Pancreas (tissue), 10 donors: ENCODE results near the gene EMC10. TPM values are rescaled to one million over a fixed set of nuclear protein-coding genes. Genes with fewer than 3 reads are reported as not detected.
"Not testable (repeated sequence)": the region's sequence is repeated elsewhere in the genome, so short reads cannot be mapped to it uniquely, and the experiment has no call there.

ENCODE experiments used
- ATAC-seq, 4 donors: fragments of 200-7000 bp; cut with Tn5 transposase; one replicate each; pipeline versions ENCODE4 v1.8.0 to v1.9.1; 2020; ENCODE audit warnings: mild to moderate bottlenecking in 4 of 4, moderate library complexity in 4 of 4
- DNase-seq, 6 donors: peaks; one replicate each; pipeline ENCODE4 v3.0.0-alpha.2; 2020
- FAIRE-seq: peaks from 2 replicates; lab custom pipeline; 2012; peaks lifted over from hg19 to GRCh38; lab: Jason Lieb, UNC
- H3K27ac ChIP-seq, 4 donors: fragments of 200-600 bp; sonication (generic); 1 replicate in 3 of 4; 2 replicates in 1 of 4; pipeline versions ENCODE4 v1.5.0 to v1.8.0; 2020
- H3K27me3 ChIP-seq, 4 donors: fragments of 200-600 bp; one replicate each; pipeline ENCODE4 v1.8.0; 2021
- H3K36me3 ChIP-seq, 3 donors: fragments of 200-600 bp; sonication (generic) in 1 of 3; one replicate each; pipeline versions ENCODE4 v1.5.0 to v1.8.0; 2020 to 2021
- H3K4me1 ChIP-seq, 3 donors: fragments of 200-600 bp; one replicate each; pipeline ENCODE4 v1.8.0; 2021
- H3K4me3 ChIP-seq, 4 donors: fragments of 200-600 bp; sonication (generic) in 2 of 4; one replicate each; pipeline versions ENCODE4 v1.5.0 to v1.8.0; 2020 to 2021
- H3K9me3 ChIP-seq, 4 donors: fragments of 200-600 bp; one replicate each; pipeline ENCODE4 v1.8.0; 2021
- CTCF ChIP-seq, 4 donors: fragments of 200-600 bp; sonication (generic) in 3 of 4; IDR thresholded peaks; one replicate each; pipeline versions ENCODE4 v1.5.0 to v1.8.0; 2021; ENCODE audit warnings: antibody characterized with exemption in 4 of 4
- WGBS, 2 donors: extraction: QIAGEN DNeasy Blood & Tissue Kit; methylation state at CpG; one replicate each; pipeline ENCODE4 v1.1.7; 2013; 5-methylcytosine and 5-hydroxymethylcytosine counted together
- intact Hi-C, 3 donors: fragments of 100-400 bp; cut with DNase I; formaldehyde crosslinking; loops; one replicate each; pipeline versions ENCODE4 v1.11.1 to v1.14.2; 2022
- polyA plus RNA-seq, 2 donors: library from polyadenylated mRNA; stranded (reverse); fragments of 200-250 nt; gene quantifications; one replicate each; pipeline ENCODE4 v1.2.3, GENCODE V29; 2013
- total RNA-seq, 6 donors: library from RNA; stranded (reverse); fragmentation: NEBNext Ultra II Directional in 4 of 6; extraction: Animal tissue kit (Norgen Biotek cat#: 25700) in 4 of 6; gene quantifications; one replicate each; pipeline versions ENCODE4 v1.2.1 to v1.2.4, GENCODE V29; 2021 to 2023
- donor health status: healthy with polysubstance abuse.
- donor health status: DM: no; HTN: no; CAD: no; lungs with moderate emphysema.
- donor health status: DM: no; HTN: no; CAD: no.
- donor health status: control.
- donor health status: control.
- donor health status: Bipolar disorder and iron deficiency.
- donor health status: DM: yes; HTN: yes; CAD: no.
- donor health status: DM: no; HTN: no; CAD: no.
- donor health status: DM: no; HTN: no; CAD: no.
- donor health status: DM: yes; HTN: yes; CAD: no.

Gene EMC10
- total and polyA plus RNA-seq, 8 donors, result 34.7 to 160 (median 69.9) TPM

- Histone ChIP-seq H3K27me3 (no peaks in the 10 kb centered on the region), H3K27ac (no peak overlapping the region), H3K4me3 (no peak overlapping the region), H3K9me3 (no peaks in the 10 kb centered on the region), H3K4me1 (no peaks in the 10 kb centered on the region), H3K36me3 (no peaks in the 10 kb centered on the region)
- intact Hi-C loops, result no loop called here
- DNase-seq (peak in 1 of 6 donors; percentile 13), ATAC-seq (no peak), FAIRE-seq (no peak)
- 89 to 93% methylated on average over 87 of the region's 87 CpGs for WGBS, 2 donors
- TF ChIP-seq CTCF (IDR thresholded peaks at IDR 0.05), result no peak
Observed at GRCh38 chr19:50518091-50519005, 42.0 kb downstream of the EMC10 start.

GRCh38 chr19:50519006-50519575 lies 42.8 kb downstream of the EMC10 start:
- H3K4me3 ChIP-seq, result no peak overlapping the region
- intact Hi-C loops, result no loop called here
- no peaks in the 10 kb centered on the region for H3K36me3 ChIP-seq
- no peak overlapping the region for H3K27ac ChIP-seq
- no peaks in the 10 kb centered on the region for H3K27me3 ChIP-seq
- H3K9me3 ChIP-seq, result no peaks in the 10 kb centered on the region
- no peak for FAIRE-seq
- H3K4me1 ChIP-seq, result no peaks in the 10 kb centered on the region
- TF ChIP-seq CTCF (IDR thresholded peaks at IDR 0.05), result no peak
- 89 to 92% methylated on average over 40 of the region's 40 CpGs for WGBS, 2 donors
- DNase-seq, result peak in 1 of 6 donors; percentile 68
- no peak for ATAC-seq

- no peak for ATAC-seq
- H3K27ac ChIP-seq, result no peak overlapping the region
- FAIRE-seq, result no peak
- H3K4me1 ChIP-seq, result no peaks in the 10 kb centered on the region
- no peak for TF ChIP-seq CTCF (IDR thresholded peaks at IDR 0.05)
- intact Hi-C loops, result no loop called here
- H3K4me3 ChIP-seq, result no peak overlapping the region
- 66 to 78% methylated on average over 17 of the region's 17 CpGs for WGBS, 2 donors
- no peak for DNase-seq
- no peaks in the 10 kb centered on the region for H3K27me3 ChIP-seq
- no peaks in the 10 kb centered on the region for H3K36me3 ChIP-seq
- H3K9me3 ChIP-seq, result no peaks in the 10 kb centered on the region
Observed at GRCh38 chr19:50520822-50521465, 44.6 kb downstream of the EMC10 start.

GRCh38 chr19:50522881-50523280 lies 46.6 kb downstream of the EMC10 start:
- ATAC-seq (no peak), FAIRE-seq (no peak), DNase-seq (no peak)
- H3K9me3 ChIP-seq, result no peaks in the 10 kb centered on the region
- H3K4me3 ChIP-seq, result no peak overlapping the region
- H3K27me3 ChIP-seq, result no peaks in the 10 kb centered on the region
- intact Hi-C loops, result no loop called here
- no peak overlapping the region for H3K27ac ChIP-seq
- TF ChIP-seq CTCF (IDR thresholded peaks at IDR 0.05), result no peak
- 70 to 74% methylated on average over 10 of the region's 10 CpGs for WGBS, 2 donors
- H3K36me3 ChIP-seq, result no peaks in the 10 kb centered on the region
- no peaks in the 10 kb centered on the region for H3K4me1 ChIP-seq

- ATAC-seq, H3K27ac ChIP-seq, H3K4me3 ChIP-seq, H3K9me3 ChIP-seq, H3K4me1 ChIP-seq, DNase-seq, intact Hi-C loops, H3K36me3 ChIP-seq, FAIRE-seq: not testable (repeated sequence)
- WGBS, 2 donors, result 79 to 81% methylated on average over 3 of the region's 3 CpGs
- H3K27me3 ChIP-seq, result peaks cover 0 to 21% (median 0%) of the 10 kb centered on the region in 4 donors
Observed at GRCh38 chr19:50528052-50528451, 51.7 kb downstream of the EMC10 start.
